ENCODE measurements around the gene DSG3.
"Not testable (repeated sequence)": the region's sequence is repeated elsewhere in the genome, so short reads cannot be mapped to it uniquely, and the experiment has no call there.

DSG3 gene

GRCh38 chr18:31491586-31491985, 44.0 kb downstream of the DSG3 start:
- in situ Hi-C loops (cut with MboI; ENCODE audit: low sequenced_read_pairs), result no loop called here

DNA sequence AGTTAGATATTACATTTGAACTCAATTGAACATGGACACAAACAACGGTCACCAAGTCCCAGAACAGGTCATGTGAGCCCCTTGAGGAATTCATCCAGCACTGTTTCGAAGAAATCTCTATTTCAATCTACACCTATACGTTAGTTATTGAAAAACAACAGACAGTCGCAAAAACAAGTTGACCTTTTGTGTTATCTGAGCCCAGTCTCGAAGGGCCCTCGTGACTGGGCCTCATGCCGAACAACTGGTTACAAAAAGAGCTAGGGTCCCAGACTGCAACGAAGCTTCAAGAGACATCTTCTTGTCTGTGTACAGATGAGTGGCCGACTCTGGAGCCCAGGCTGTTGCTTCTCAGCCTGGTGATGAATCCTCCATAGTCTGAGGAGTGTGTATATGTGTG, 45.1 kb downstream of the DSG3 start:
- in situ Hi-C loops (cut with MboI; ENCODE audit: low sequenced_read_pairs), result no loop called here

- in situ Hi-C loops (cut with MboI; ENCODE audit: low sequenced_read_pairs), result no loop called here
Observed at GRCh38 chr18:31493171-31493570, 45.6 kb downstream of the DSG3 start.

DNA sequence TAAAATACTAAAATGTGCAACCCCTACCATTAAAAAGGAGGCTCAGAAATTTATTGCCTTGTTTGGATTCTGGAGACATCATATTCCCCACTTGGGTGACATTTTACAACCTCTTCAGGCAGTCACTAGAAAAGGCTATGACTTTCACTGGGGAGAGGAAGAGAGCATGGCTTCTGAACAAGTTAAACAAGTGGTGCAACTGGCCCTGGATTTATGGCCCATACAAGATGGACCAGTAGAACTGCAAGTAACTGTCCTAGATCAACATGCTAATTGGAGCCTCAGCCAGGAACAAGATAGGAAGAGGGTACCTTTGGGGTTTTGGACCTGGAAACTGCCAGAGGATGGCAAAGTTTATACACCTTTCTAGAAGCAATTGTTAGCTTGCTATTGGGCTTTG, 46.4 kb downstream of the DSG3 start:
- in situ Hi-C loops (cut with MboI; ENCODE audit: low sequenced_read_pairs), result no loop called here

- in situ Hi-C loops (cut with MboI; ENCODE audit: low sequenced_read_pairs), result not testable (repeated sequence)
Observed at GRCh38 chr18:31494705-31495244, 47.2 kb downstream of the DSG3 start.

DNA sequence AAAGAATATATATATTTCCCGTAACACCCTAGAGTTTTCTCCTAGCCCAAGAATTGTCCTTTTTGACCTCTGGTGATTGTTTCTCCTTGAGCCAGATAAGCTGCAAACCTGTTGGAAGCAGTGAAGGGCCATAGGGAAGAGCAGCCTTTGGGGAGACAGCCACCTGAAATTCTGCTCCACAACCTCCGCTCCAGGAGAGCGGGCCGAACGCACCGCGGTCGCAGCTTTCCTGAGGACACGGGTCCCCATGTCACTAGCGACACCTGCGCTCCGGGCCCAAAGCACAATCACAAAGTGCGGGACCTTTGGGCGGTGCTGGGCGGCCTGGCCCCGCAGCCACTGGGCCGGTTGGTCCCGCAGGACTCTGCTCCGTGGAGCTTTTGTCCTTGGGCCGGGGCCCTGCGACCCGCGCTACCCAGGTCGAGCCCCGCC, 49.9 kb downstream of the DSG3 start:
- in situ Hi-C loops (cut with MboI; ENCODE audit: low sequenced_read_pairs), result no loop called here

DNA sequence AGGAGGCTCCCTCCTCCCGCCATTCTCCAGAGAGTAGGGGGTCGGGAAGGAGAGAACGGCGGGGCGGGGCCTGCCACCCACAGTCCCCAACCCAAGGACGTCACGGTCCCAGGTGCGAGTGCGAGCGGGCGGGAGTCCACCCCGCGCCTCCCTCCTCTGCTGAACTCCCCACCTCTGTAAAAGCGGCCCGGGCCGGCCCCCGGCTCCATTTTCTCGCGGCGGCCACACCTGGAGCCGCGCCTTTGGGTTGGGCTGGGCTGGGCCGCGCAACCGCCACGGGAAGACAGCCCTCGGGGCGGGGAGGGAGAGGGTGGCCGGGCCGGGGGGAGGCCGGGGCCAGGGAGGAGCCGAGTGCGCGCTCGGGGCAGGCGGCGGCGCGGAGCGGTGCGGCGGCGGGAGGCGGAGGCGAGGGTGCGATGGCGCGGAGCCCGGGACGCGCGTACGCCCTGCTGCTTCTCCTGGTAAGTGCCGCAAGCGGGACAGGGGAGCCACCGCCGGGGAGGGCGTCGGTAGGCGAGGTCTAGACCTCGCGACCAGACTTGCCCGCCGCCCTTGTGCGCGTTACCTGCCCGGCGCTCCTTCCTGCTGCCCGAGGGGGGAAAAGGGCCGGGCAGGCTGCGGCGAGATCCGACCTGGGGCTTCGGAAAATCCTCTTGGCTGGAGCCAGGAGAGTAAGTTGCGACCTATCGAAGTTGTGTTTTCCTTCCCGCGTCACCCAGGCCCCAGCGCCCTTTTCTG, 50.5 kb downstream of the DSG3 start, which contains the start of gene DSG2:
TSS of gene DSG2 (plus strand) at position 342 of the 738 bp plus-strand sequence. CDS start at position 417, 75 bp downstream.
- in situ Hi-C loops (cut with MboI; ENCODE audit: low sequenced_read_pairs), result no loop called here

- in situ Hi-C loops (cut with MboI; ENCODE audit: low sequenced_read_pairs), result no loop called here
Observed at GRCh38 chr18:31498574-31499524, 51.3 kb downstream of the DSG3 start.

DNA sequence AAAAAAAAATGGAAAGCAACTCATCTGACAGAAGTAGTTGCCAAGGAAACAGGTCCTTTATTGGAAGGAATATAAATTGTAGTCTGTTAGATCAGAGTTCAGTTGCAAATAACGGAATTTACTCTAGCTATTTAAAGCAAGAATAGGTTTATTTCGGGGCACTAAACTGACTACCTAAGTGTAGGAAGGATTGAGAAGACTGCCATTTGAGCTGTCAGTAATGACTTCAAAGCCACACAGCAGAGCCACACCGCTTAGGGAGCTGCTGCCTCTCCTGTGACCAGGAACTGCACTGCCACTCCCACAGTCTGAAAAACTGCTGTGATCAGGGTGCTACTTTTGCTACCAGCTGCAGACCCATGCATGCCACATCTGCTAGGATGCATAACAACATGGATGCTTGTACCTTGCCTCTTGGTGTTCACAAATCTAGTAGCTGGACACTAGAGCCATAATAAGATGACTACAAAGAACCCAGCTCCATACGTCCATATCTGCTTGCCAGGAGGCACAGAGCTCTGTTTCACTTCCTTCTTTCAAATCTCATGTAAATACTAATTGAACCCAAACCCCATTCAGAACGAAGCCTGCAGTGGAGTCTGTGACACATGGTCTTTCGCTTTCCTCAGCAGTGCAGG, 52.6 kb downstream of the DSG3 start:
- in situ Hi-C loops (cut with MboI; ENCODE audit: low sequenced_read_pairs), result no loop called here

GRCh38 chr18:31503011-31503410, 55.5 kb downstream of the DSG3 start:
- in situ Hi-C loops (cut with MboI; ENCODE audit: low sequenced_read_pairs), result no loop called here

GRCh38 chr18:31504455-31505147, 57.1 kb downstream of the DSG3 start:
- in situ Hi-C loops (cut with MboI; ENCODE audit: low sequenced_read_pairs), result no loop called here

GRCh38 chr18:31505156-31505555, 57.6 kb downstream of the DSG3 start:
- in situ Hi-C loops (cut with MboI; ENCODE audit: low sequenced_read_pairs), result no loop called here

- in situ Hi-C loops (cut with MboI; ENCODE audit: low sequenced_read_pairs), result no loop called here
Observed at GRCh38 chr18:31506024-31506742, 58.6 kb downstream of the DSG3 start.

GRCh38 chr18:31507124-31507523, 59.6 kb downstream of the DSG3 start:
- in situ Hi-C loops (cut with MboI; ENCODE audit: low sequenced_read_pairs), result not testable (repeated sequence)

DNA sequence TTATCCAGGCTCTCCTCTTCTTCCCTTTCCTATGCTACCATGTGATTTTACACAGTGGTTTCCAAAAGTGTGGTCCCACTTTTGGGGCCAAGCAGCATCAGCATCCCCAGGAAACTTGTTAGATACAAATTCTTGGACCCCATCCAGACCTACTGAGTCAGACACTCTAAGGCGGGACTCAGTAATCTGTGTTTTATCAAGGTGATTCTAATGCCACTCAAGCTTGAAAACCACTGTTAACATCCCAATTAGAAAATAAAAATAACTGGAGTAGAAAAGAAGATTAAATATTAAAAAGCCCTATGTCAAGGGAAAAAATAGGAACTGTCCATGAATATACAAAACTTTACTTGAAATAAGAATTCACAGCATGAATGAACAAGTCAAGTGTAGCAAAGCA, 61.2 kb downstream of the DSG3 start:
- in situ Hi-C loops (cut with MboI; ENCODE audit: low sequenced_read_pairs), result no loop called here

DNA sequence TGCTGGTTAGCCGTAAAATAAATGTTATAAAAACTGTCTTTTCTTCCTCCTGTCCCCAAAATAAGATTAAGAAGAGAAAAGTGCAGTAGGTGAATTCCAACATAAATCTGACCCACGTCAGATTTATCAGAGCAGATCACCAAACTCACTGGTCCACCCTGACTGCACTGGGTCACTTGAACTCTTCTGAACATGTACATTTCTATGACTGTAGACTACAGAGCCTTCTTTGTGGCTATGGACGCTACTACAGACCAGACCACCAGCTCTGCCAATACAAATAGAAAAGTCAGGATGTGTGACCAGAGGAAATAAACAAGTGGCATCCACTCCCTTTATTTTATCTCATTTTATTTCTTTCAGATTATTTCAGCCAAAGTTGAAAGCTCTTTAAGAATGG, 62.0 kb downstream of the DSG3 start:
- in situ Hi-C loops (cut with MboI; ENCODE audit: low sequenced_read_pairs), result no loop called here

DNA sequence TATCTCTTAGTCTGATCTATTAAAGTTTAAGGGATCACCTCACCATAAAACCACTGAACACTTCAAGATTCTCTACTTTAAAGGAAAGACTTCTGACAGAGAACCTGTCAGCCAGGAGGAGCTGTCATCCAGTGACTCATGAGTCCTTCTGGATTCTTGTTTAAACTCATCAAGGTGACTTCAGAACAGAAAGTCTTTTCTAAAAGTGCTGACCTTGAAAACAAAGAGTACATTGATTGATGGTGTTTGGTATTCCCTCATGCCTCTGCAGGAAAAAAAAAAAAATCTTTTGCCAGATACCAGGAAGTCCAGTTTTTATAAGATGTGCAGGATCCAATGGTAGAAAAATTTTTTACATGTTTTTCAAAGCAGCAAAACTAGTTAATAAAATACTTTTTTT, 62.8 kb downstream of the DSG3 start:
- in situ Hi-C loops (cut with MboI; ENCODE audit: low sequenced_read_pairs), result no loop called here

- in situ Hi-C loops (cut with MboI; ENCODE audit: low sequenced_read_pairs), result no loop called here
Observed at GRCh38 chr18:31511098-31511497, 63.6 kb downstream of the DSG3 start.

DNA sequence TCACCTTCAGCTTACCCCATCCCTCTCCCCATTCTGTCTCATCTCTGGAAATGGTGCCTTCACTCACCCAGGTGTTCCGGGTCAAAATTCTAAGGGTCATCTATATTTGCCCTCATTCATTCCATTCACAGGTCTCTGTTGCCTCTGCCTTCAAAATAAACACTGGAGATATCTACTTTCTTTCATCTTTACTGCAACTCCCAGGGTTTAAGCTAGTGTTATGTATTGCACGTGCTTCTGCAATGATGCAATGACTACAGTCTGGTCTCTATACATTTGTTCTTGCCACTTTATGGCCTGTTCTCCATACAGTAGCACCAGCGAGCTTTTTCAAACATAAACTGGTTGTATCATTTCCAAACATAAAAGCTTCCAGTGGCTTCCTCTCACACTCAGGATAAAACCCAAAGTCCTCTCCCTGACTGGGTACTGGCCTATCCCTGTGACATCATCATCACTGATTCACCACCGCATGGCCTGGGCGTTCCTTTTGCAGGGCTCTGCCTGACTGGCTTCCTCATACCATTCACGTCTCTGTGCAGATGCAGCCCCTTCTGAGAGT, 64.7 kb downstream of the DSG3 start:
- in situ Hi-C loops (cut with MboI; ENCODE audit: low sequenced_read_pairs), result no loop called here
